Neural progenitor cell (in vitro differentiated cells): ENCODE results near the gene PM20D1. TPM values are rescaled to one million over a fixed set of nuclear protein-coding genes. Genes with fewer than 3 reads are reported as not detected.

Source experiments
- DNase-seq: peaks from one replicate; pipeline ENCODE4 v3.0.0-alpha.2; 2016; ENCODE audit warnings: low spot score
- H2AFZ ChIP-seq: fragments of 200-600 bp; sonication (generic); replicated peaks from 2 replicates; pipeline ENCODE4 v1.6.1; 2016; ENCODE audit warnings: antibody characterized with exemption
- H3F3A ChIP-seq: fragments of 200-600 bp; sonication (generic); 2 replicates; pipeline ENCODE4 v1.6.1; 2016; ENCODE audit warnings: antibody characterized with exemption, low read depth
- H3K27ac ChIP-seq: fragments of 200-600 bp; sonication (generic); 2 replicates; pipeline ENCODE4 v1.5.1; 2016; ENCODE audit warnings: mild to moderate bottlenecking
- H3K27me3 ChIP-seq: fragments of 200-600 bp; sonication (generic); 2 replicates; pipeline ENCODE4 v1.6.1; 2016; ENCODE audit warnings: mild to moderate bottlenecking, moderate library complexity
- H3K36me3 ChIP-seq: fragments of 200-600 bp; sonication (generic); 2 replicates; pipeline ENCODE4 v1.5.1; 2016
- H3K4me1 ChIP-seq: fragments of 200-600 bp; sonication (generic); 2 replicates; pipeline ENCODE4 v1.6.1; 2016; ENCODE audit warnings: mixed run types
- H3K4me2 ChIP-seq: fragments of 200-600 bp; sonication (generic); 2 replicates; pipeline ENCODE4 v1.6.1; 2016
- H3K4me3 ChIP-seq: fragments of 200-600 bp; sonication (generic); 2 replicates; pipeline ENCODE4 v1.5.1; 2016
- H3K79me2 ChIP-seq: fragments of 200-600 bp; sonication (generic); 2 replicates; pipeline ENCODE4 v1.6.1; 2016; ENCODE audit warnings: low read depth
- H3K9ac ChIP-seq: fragments of 200-600 bp; sonication (generic); 2 replicates; pipeline ENCODE4 v1.6.1; 2016
- H3K9me3 ChIP-seq: fragments of 200-600 bp; sonication (generic); 2 replicates; pipeline ENCODE4 v1.5.1; 2016; ENCODE audit warnings: low read depth
- H4K20me1 ChIP-seq: fragments of 200-600 bp; sonication (generic); 2 replicates; pipeline ENCODE4 v1.6.1; 2016; ENCODE audit warnings: low read depth
- H3K27ac Mint-ChIP-seq: 3 replicates; pipeline ENCODE4 v1.8.0; 2021; ENCODE audit warnings: mixed read lengths
- H3K27me3 Mint-ChIP-seq: 2 replicates; pipeline ENCODE4 v1.8.0; 2022; ENCODE audit warnings: low read depth, mild to moderate bottlenecking, inconsistent platforms, moderate library complexity, mixed read lengths; ENCODE audit not compliant: insufficient read depth
- H3K36me3 Mint-ChIP-seq: 3 replicates; pipeline ENCODE4 v1.8.0; 2021; ENCODE audit warnings: mixed read lengths
- H3K4me1 Mint-ChIP-seq: 3 replicates; pipeline ENCODE4 v1.8.0; 2021; ENCODE audit warnings: mixed read lengths
- H3K4me3 Mint-ChIP-seq: 3 replicates; pipeline ENCODE4 v1.8.0; 2021; ENCODE audit warnings: mild to moderate bottlenecking, moderate library complexity, mixed read lengths
- H3K9me3 Mint-ChIP-seq: 3 replicates; pipeline ENCODE4 v1.8.0; 2020; ENCODE audit warnings: mixed read lengths
- EZH2 ChIP-seq: fragments of 200-600 bp; sonication (generic); IDR thresholded peaks from 2 replicates; pipeline ENCODE4 v1.6.1; 2017; ENCODE audit warnings: antibody characterized with exemption, mild to moderate bottlenecking, moderate library complexity
- EZH2phosphoT487 ChIP-seq: fragments of 200-600 bp; sonication (generic); IDR thresholded peaks from 2 replicates; pipeline ENCODE4 v1.6.1; 2017; ENCODE audit warnings: antibody characterized with exemption
- total RNA-seq: library from RNA; depleted of rRNA; stranded (reverse); fragments of >200 nt; gene quantifications from 2 replicates; pipeline ENCODE4 v1.2.3, GENCODE V29; 2015; ENCODE audit warnings: low replicate concordance
- TF ChIP-seq, protein P1 (sequence below): fragments of 200-600 bp; sonication (generic); IDR thresholded peaks from 2 replicates; pipeline ENCODE4 v1.5.1; 2017; ENCODE audit warnings: antibody characterized with exemption, mild to moderate bottlenecking

Gene PM20D1
- total RNA-seq, 1 donor from 2014 or later = not detected

DNA sequence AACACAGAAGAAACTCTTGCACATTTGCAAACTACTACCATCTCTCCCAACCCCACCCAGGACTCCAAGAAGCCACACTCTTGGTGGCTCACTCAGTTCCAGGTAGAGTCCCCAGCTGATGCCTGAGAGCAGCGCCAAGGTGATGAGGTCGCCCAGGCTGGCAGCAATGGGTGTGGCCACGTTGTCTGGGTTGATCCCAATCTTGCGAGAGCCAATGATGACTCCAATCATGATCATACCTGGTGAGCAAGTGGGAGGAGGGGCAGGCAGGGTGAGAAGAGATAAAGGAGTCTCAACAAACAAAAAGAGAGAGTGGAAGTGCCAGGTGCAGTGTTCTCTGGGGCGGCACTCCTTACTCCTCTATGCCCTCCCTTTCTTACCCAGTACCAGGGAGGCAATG is 51.4 kb downstream of the PM20D1 start:
- no peak for TF ChIP-seq EZH2phosphoT487
- TF ChIP-seq, protein P1, sequence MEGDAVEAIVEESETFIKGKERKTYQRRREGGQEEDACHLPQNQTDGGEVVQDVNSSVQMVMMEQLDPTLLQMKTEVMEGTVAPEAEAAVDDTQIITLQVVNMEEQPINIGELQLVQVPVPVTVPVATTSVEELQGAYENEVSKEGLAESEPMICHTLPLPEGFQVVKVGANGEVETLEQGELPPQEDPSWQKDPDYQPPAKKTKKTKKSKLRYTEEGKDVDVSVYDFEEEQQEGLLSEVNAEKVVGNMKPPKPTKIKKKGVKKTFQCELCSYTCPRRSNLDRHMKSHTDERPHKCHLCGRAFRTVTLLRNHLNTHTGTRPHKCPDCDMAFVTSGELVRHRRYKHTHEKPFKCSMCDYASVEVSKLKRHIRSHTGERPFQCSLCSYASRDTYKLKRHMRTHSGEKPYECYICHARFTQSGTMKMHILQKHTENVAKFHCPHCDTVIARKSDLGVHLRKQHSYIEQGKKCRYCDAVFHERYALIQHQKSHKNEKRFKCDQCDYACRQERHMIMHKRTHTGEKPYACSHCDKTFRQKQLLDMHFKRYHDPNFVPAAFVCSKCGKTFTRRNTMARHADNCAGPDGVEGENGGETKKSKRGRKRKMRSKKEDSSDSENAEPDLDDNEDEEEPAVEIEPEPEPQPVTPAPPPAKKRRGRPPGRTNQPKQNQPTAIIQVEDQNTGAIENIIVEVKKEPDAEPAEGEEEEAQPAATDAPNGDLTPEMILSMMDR = no peak
- no peak for TF ChIP-seq EZH2
- Histone ChIP-seq H2AFZ (no peak overlapping the region), H4K20me1 (peaks cover 4% of the 10 kb centered on the region), H3K79me2 (no peaks in the 10 kb centered on the region), H3K27me3 (no peaks in the 10 kb centered on the region), H3K4me3 (no peak overlapping the region), H3F3A (no peaks in the 10 kb centered on the region), H3K9me3 (no peaks in the 10 kb centered on the region), H3K27ac (no peak overlapping the region), H3K36me3 (no peaks in the 10 kb centered on the region), H3K4me2 (no peak overlapping the region), H3K4me1 (peaks cover 18% of the 10 kb centered on the region), H3K9ac (no peak overlapping the region)
- DNase-seq = no peak
- H3K27me3 Mint-ChIP-seq = peaks cover 6% of the 10 kb centered on the region
- no peak overlapping the region for H3K27ac Mint-ChIP-seq
- peaks cover 27% of the 10 kb centered on the region for H3K36me3 Mint-ChIP-seq
- peaks cover 3% of the 10 kb centered on the region for H3K4me1 Mint-ChIP-seq
- no peaks in the 10 kb centered on the region for H3K9me3 Mint-ChIP-seq
- H3K4me3 Mint-ChIP-seq = no peak overlapping the region

- Histone ChIP-seq H3K4me2 (no peak overlapping the region), H3K27ac (no peak overlapping the region), H2AFZ (no peak overlapping the region), H3K79me2 (no peaks in the 10 kb centered on the region), H3K27me3 (no peaks in the 10 kb centered on the region), H3K9me3 (no peaks in the 10 kb centered on the region), H3K4me1 (peaks cover 30% of the 10 kb centered on the region), H4K20me1 (peaks cover 8% of the 10 kb centered on the region), H3K9ac (no peak overlapping the region), H3F3A (peaks cover 11% of the 10 kb centered on the region), H3K36me3 (no peaks in the 10 kb centered on the region), H3K4me3 (no peak overlapping the region)
- DNase-seq = no peak
- Mint-ChIP-seq H3K4me3 (no peak overlapping the region), H3K9me3 (no peaks in the 10 kb centered on the region), H3K4me1 (peaks cover 9% of the 10 kb centered on the region), H3K27ac (no peak overlapping the region), H3K27me3 (peaks cover 6% of the 10 kb centered on the region), H3K36me3 (peaks cover 29% of the 10 kb centered on the region)
- TF ChIP-seq, protein P1 = no peak
- TF ChIP-seq EZH2 (no peak), EZH2phosphoT487 (no peak)
Observed at GRCh38 chr1:205797168-205797567, 52.8 kb downstream of the PM20D1 start.

DNA sequence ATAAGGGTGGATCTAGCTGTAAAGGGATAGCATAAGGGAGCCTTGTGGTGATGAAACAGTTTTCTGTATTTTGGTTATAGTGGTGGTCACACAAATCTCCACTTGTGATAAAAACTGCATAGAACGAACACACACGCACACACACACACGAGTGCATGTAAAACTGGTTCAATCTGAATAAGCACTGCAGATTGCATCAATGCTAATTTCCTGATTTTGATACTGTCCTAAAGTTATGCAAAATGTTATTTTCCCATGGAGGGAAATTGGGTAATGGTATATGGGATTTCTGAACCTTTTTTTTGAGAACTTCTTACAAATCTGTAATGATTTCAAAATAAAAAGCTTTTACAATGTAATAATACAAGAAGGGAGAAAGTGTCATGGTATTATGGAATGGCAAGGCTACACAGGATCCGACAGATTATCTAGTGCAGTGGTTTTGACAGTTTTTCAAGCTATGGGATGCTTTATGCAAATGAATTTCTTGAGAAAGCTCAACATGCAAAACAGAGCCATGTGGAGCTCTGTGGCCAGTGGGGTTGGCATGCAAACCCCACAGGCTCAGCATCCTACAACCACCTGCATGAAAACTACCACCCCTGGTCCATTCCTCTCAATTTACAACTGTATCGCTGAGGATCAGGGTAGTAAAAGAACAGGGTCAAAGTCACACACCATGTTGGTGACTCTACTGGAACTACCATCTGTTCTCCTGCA is 55.8 kb downstream of the PM20D1 start:
- Histone ChIP-seq H3F3A (peaks cover 17% of the 10 kb centered on the region), H2AFZ (no peak overlapping the region), H3K9me3 (no peaks in the 10 kb centered on the region), H4K20me1 (peaks cover 3% of the 10 kb centered on the region), H3K9ac (no peak overlapping the region), H3K4me3 (no peak overlapping the region), H3K4me1 (peaks cover 23% of the 10 kb centered on the region), H3K27me3 (no peaks in the 10 kb centered on the region), H3K79me2 (no peaks in the 10 kb centered on the region), H3K36me3 (no peaks in the 10 kb centered on the region), H3K4me2 (no peak overlapping the region), H3K27ac (no peak overlapping the region)
- Mint-ChIP-seq H3K36me3 (peaks cover 31% of the 10 kb centered on the region), H3K27me3 (peaks cover 4% of the 10 kb centered on the region), H3K27ac (no peak overlapping the region), H3K4me3 (no peak overlapping the region), H3K4me1 (peaks cover 14% of the 10 kb centered on the region), H3K9me3 (no peaks in the 10 kb centered on the region)
- TF ChIP-seq, protein P1 = no peak
- TF ChIP-seq EZH2 (no peak), EZH2phosphoT487 (no peak)
- DNase-seq = no peak
